HG03135 (cell line): ENCODE results near the gene ZMYND11.
"Not testable (repeated sequence)": the region's sequence is repeated elsewhere in the genome, so short reads cannot be mapped to it uniquely, and the experiment has no call there.

Experiments
- ATAC-seq: cut with Tn5 transposase; IDR thresholded peaks from one replicate; pipeline ENCODE4 v1.9.1; 2021; ENCODE audit warnings: mild to moderate bottlenecking, moderate library complexity; ENCODE audit not compliant: unreplicated experiment

Gene ZMYND11

DNA sequence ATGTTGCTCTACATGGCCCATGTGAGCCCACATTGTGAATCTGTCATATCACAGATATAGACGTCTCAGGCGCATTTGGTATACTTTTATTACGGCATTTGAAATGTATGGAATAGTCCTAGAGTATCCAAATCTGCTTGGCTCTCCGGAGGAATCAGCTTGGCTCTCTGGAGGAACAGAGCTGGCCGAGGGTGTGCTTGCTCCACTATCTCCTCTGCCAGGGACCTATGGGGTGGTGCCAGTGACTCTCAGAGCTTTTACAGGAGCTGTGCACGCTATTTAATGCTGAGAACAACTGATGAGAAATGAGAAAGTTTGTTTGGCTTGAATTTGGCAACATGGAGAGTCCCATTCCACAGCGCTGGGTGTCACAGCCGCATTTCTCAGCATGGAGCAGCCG lies 144.0 kb downstream of the ZMYND11 start:
- ATAC-seq = no peak

- no peak for ATAC-seq
These were observed 144.4 kb downstream of the ZMYND11 start for GRCh38 chr10:279655-280054.

DNA sequence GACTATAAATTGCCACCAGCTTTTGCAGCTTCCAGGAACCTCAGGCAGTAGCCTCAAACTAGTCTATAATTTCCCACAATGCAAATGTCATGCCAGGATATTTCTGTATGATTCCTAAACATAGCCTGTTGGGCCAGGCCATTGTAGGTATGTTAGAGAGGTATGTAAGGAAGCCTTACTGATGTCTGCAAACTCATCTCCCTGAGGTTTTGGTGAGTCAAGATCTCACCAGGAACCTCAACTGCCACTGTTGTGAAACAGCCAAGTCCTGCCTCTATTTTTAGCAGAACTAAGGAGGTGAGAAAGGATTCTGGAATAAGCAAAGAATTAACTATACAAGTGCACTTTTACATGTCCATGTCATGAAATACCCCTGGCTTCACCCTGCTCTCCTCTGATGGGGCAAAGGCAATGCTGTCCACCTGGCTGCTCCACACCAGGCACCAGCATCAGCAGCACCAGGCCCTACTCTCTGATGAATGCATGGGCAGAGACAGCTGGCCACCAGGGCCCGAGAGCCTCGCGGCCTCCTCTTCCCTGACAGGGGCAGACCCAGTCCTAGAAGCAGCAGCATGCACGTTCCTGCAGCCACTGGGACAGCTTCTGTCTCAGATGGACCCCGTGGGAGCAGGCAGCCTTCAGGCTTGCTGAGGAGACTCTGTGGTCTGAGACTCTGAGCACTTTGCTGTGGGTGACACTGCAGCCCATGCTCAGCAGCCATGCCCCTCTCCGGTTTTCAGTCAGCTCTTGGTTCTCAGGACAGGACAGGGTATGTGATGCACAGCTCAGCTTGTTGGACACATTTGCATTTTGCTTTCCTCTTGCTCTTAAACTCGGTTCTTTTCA lies 147.3 kb downstream of the ZMYND11 start:
- no peak for ATAC-seq

DNA sequence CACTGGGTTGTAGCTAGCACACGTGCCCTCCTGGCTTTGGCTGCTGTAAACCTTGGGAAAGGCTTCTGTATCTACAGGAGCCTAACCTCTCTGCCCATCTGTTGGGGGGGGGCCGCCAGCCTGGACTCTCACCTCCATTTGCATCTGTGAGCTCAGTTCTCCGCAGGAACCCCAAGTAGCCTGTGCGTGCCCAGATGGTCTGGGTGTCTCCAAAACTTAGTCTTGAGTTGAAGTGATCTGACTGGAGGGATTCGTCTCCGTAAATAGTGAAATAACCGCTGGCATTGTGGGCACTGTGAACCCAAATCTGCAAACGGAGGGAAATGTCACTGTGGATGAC lies 147.9 kb downstream of the ZMYND11 start:
- no peak for ATAC-seq

- peak; percentile 85 for ATAC-seq
These were observed 148.7 kb downstream of the ZMYND11 start for GRCh38 chr10:283916-284356.

DNA sequence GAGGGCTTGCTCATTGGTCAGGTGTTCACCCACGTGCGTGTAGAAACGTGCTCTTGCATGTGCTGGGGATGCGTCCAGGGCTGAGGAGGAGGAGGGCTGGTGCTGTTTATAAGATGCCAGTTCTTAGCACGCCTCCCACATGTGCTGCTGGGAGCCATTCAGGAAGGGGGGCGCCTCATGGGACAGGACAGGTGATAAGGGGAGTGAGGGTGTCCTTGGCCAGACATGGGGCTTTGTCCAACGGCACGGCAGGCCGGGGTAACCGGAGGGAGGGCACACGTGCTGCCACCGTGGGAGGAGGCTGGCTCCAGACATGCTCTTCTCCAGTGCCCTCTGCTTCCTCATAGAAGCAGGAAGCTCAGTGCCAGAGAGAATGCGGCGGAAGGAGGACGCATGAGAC lies 150.0 kb downstream of the ZMYND11 start:
- no peak for ATAC-seq

- ATAC-seq = no peak
These were observed 151.9 kb downstream of the ZMYND11 start for GRCh38 chr10:287026-287709.

DNA sequence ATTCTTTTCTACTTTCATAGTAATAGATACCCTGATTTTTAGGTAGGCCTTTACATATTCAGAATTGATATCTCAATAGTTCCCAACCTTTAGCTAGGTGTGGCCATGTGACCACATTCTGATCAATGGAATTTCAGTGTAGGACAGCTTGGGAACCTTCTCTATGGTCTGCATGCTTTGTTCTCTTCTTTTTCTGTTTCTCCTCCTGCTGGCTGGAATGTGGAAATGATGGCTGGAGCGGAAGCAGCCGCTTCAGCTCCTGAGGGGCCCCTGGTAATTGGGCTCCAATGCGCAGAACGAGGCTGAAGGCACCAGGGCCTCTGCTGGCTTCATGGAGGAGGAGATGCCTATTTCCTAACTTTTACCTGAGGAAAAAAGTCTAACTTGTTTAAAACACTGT lies 152.6 kb downstream of the ZMYND11 start:
- ATAC-seq = no peak

DNA sequence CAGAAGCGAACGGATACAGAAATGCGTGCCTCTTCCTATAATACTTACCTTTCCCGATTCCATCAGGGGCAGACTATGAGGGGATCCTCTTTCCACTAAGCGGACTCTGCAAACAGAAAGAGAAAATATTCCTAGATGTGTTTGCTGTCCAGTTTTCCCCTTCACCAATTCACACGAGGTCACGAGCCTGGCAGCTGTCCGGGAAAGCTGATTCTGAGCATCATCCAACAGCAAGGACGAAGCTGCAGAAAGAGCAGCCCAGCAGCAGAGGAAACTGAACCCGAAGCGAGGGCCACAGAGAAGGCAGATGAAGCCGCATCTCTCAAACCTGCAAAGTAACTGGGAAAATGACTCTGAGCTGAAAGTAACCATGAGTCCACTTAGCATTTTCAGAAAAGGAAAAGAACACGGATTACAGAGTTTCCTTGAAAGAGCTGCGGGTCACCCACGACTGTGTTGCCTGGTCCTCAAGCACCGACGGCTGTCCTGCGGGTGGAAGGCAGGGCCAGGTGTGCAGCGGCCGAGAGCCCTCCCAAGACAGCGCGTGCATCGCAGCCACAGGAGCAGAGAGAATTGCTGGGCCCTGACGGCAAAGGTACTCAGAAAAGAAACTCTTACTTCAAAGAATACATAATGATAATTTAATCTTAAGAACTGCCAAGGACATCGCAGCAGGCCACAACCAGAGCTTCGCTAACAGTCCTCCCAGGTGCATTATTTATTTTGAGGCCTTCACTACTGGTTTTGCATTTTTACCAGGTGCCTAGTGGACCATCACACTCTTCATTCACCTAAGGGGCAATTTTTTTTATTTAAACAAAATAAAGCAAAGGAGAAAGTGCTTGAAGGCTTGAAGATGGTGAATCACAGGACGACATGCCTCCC lies 153.3 kb downstream of the ZMYND11 start:
- no peak for ATAC-seq

- no peak for ATAC-seq
These were observed 154.3 kb downstream of the ZMYND11 start for GRCh38 chr10:289581-289980.

GRCh38 chr10:290026-290725 lies 154.9 kb downstream of the ZMYND11 start:
- ATAC-seq = no peak

- ATAC-seq = no peak
These were observed 158.4 kb downstream of the ZMYND11 start for GRCh38 chr10:293636-294035.

DNA sequence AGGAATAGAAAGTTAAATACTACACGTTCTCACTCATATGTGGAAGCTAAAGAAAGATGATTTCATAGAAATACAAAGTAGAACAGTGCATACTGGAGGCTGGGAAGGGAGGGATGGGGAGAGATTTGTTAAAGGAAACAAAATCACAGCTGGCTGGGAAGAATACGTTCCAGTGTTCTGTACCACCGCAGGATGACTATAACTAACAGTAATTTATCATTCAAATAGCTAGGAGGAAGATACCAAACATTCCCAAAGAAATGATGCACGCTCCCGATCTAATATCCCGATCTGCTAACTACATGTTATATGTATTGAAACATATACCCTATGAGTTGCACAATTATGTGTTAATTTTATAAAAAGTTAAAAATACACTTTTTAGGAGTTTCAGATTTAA lies 162.3 kb downstream of the ZMYND11 start:
- no peak for ATAC-seq

GRCh38 chr10:298033-298432 lies 162.8 kb downstream of the ZMYND11 start:
- no peak for ATAC-seq

GRCh38 chr10:299512-299911 lies 164.3 kb downstream of the ZMYND11 start:
- ATAC-seq = no peak

GRCh38 chr10:299969-300368 lies 164.7 kb downstream of the ZMYND11 start:
- no peak for ATAC-seq

DNA sequence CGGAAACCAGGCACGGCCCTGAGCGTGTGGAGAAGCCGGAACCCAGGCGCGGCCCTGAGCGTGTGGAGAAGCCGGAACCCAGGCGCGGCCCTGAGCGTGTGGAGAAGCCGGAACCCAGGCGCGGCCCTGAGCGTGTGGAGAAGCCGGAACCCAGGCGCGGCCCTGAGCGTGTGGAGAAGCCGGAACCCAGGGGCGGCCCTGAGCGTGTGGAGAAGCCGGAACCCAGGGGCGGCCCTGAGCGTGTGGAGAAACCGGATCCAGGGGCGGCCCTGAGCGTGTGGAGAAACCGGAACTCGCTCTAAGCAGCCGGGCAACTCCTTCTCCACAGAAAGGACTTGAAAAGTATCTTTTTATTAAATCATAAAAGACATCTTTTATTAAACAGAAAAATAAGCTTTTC lies 165.3 kb downstream of the ZMYND11 start:
- ATAC-seq = not testable (repeated sequence)

DNA sequence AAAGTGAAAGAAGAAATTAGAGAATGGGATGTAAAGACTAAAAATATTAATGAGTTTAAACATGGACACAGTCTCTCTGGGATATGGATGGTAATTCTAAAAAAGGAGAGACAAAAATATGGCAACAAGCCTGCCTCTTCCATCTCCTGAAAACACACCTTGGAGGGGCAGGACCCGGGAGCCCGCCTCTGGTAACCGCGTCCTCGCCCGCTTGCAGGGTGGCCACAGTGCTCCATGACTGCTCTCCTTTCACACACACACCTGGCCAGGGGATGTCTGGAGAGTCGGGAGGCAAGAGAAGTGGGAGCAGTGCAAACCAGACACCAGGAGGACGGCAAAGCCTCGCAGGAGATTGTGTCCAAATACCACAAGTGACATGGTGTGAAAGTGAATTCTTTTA lies 166.3 kb downstream of the ZMYND11 start:
- ATAC-seq = no peak
